GM10248 (cell line): ENCODE data around the gene PAM.

Experiments used
- CTCF ChIA-PET: fragments of 300-600 bp; sonication (Branson Sonifier 250); formaldehyde crosslinking; extraction: SDS; loops from one replicate; lab custom pipeline; 2021; ENCODE audit warnings: antibody characterized with exemption; lab: Yijun Ruan, JAX
- POLR2A ChIA-PET: fragments of 350-650 bp; sonication (Branson Sonifier 250); formaldehyde crosslinking; extraction: SDS; loops from one replicate; lab custom pipeline; 2020; ENCODE audit warnings: antibody characterized with exemption; lab: Yijun Ruan, JAX
- DNase-seq: peaks from one replicate; pipeline ENCODE4 v3.0.0; 2012; ENCODE audit errors: extremely low spot score
- TF ChIP-seq, protein P1 (sequence below): IDR thresholded peaks from 2 replicates; pipeline ENCODE4 v1.5.1; 2012; ENCODE audit warnings: mild to moderate bottlenecking, low read depth; ENCODE audit errors: extremely low read depth, missing control alignments, control extremely low read depth

Gene PAM

DNA sequence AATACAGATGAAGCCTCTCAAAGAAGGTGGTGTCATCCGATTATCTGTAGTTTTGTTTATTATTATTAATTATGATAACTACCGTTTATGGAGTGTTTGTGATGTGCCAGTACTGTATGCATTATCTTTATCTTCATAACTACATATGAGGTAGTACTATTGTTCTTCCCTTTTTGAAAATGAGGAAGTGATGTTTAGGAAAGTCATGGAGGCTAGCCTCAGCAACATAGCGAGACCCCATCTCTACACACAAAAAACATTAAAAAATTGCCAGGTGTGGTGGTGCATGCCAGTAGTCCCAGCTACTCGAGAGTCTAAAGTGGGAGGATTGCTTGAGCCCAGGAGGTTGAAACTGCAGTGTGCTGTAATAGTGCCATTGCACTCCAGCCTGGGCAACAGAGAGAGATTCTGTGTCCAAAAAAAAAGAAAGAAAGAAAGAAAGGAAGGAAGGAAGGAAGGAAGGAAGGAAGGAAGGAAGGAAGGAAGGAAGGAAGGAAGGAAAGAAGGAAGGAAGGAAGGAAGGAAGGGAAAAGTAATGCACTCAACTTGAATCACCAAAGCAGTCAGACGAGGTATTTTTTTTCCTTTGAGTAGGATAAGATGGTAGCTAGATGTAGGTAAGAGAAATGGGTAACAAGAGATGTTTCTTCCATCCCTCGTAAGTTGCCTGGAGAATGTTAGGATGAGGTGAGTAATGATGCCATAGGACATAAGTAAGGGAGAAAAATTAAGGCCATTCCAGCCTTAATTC is 47.8 kb downstream of the PAM start:
- CTCF ChIA-PET: interaction anchor here (5.9 kb wide), 1 partner anchor 22 kb away, joined by 27 read pairs; no protein-coding TSS in a partner anchor
- POLR2A ChIA-PET: no interaction called here
- DNase-seq: no peak
- TF ChIP-seq, protein P1, sequence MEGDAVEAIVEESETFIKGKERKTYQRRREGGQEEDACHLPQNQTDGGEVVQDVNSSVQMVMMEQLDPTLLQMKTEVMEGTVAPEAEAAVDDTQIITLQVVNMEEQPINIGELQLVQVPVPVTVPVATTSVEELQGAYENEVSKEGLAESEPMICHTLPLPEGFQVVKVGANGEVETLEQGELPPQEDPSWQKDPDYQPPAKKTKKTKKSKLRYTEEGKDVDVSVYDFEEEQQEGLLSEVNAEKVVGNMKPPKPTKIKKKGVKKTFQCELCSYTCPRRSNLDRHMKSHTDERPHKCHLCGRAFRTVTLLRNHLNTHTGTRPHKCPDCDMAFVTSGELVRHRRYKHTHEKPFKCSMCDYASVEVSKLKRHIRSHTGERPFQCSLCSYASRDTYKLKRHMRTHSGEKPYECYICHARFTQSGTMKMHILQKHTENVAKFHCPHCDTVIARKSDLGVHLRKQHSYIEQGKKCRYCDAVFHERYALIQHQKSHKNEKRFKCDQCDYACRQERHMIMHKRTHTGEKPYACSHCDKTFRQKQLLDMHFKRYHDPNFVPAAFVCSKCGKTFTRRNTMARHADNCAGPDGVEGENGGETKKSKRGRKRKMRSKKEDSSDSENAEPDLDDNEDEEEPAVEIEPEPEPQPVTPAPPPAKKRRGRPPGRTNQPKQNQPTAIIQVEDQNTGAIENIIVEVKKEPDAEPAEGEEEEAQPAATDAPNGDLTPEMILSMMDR: no peak

GRCh38 chr5:102807878-102808502 is 52.9 kb downstream of the PAM start:
- ChIA-PET POLR2A (no interaction called here), CTCF (interaction anchor here (1.2 to 1.3 kb wide), 2 partner anchors 9 to 332 kb away, joined by 3 to 4 read pairs; no protein-coding TSS in a partner anchor)
- no peak for DNase-seq
- TF ChIP-seq, protein P1: no peak

DNA sequence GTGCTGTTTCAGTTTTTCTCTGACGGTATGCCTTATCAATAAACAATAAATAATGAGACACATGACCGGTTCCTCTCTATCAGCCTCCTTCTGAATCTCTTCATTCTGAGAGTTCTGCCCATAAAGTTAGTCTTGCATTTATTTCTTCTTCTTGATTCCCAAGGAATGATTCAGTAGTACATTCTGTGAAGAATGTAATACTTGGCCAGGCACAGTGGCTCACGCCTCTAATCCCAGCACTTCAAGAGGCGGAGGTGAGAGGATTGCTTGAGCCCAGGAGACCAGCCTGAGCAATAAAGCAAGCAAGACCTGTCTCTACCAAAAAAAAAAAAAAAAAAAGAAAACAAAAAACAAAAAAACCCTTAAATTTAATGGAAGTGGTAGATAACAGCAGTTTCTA is 53.9 kb downstream of the PAM start:
- DNase-seq: no peak
- POLR2A ChIA-PET: no interaction called here
- TF ChIP-seq, protein P1: no peak
- CTCF ChIA-PET: no interaction called here

GRCh38 chr5:102811972-102812371 is 56.9 kb downstream of the PAM start:
- TF ChIP-seq, protein P1: no peak
- CTCF ChIA-PET: interaction anchor here (1.1 to 1.4 kb wide), 3 partner anchors 12 to 34 kb away, joined by 3 to 4 read pairs (median 4); no protein-coding TSS in a partner anchor
- POLR2A ChIA-PET: no interaction called here
- no peak for DNase-seq

DNA sequence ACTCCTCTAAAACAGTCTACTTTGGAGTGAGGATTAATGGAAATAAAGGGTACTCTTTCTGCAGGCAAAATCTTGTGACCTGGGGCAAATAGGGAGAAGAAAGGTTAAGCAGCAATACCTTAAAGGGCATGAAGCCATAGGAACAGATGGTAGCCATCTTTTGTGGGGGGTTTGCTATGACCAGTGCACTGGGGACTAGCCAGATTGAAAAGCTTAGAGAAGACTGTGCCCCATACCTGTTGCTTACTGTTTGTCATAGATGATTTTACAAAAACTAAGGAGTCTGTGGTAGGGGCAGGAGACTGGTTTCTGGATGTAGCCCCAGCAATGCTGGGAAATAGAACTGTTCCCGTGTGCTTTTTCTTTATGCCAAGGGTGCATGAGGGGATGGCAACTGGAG is 58.6 kb downstream of the PAM start:
- POLR2A ChIA-PET: no interaction called here

DNA sequence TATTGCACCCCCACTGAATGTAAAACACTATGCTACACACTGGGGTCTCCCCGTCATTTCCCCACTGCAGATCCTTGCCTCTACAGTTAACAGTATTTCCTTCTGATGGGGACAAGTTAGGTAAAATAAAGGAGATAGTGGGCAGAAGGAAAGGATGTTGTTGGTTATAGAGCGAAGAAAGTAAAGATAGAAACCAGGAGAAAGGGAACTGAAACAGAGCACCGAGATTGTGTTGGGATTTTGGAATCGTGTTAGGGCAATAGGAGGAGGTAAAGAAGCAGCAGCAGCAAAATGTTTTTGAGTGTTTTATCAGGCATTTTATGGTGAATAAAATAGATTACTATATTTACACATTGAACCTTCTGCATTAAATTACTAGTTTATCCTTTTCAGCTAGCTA is 60.0 kb downstream of the PAM start:
- TF ChIP-seq, protein P1: no peak
- no peak for DNase-seq
- CTCF ChIA-PET: interaction anchor here (0.8 to 2.5 kb wide), 3 partner anchors 9 to 19 kb away, joined by 3 to 9 read pairs (median 5); no protein-coding TSS in a partner anchor
- POLR2A ChIA-PET: no interaction called here

More for the DNA sequence above, 58.6 kb downstream of the PAM start:
- DNase-seq: no peak
- TF ChIP-seq, protein P1: no peak
- CTCF ChIA-PET: interaction anchor here (1.2 to 2.5 kb wide), 3 partner anchors 11 to 17 kb away, joined by 3 to 9 read pairs (median 5); no protein-coding TSS in a partner anchor
